ENCODE measurements around the gene DUSP22. TPM values are rescaled to one million over a fixed set of nuclear protein-coding genes. Genes with fewer than 3 reads are reported as not detected.
"Not testable (repeated sequence)": the region's sequence is repeated elsewhere in the genome, so short reads cannot be mapped to it uniquely, and the experiment has no call there.

The DUSP22 gene
- total RNA-seq, 1 donor = 43.4 TPM

DNA sequence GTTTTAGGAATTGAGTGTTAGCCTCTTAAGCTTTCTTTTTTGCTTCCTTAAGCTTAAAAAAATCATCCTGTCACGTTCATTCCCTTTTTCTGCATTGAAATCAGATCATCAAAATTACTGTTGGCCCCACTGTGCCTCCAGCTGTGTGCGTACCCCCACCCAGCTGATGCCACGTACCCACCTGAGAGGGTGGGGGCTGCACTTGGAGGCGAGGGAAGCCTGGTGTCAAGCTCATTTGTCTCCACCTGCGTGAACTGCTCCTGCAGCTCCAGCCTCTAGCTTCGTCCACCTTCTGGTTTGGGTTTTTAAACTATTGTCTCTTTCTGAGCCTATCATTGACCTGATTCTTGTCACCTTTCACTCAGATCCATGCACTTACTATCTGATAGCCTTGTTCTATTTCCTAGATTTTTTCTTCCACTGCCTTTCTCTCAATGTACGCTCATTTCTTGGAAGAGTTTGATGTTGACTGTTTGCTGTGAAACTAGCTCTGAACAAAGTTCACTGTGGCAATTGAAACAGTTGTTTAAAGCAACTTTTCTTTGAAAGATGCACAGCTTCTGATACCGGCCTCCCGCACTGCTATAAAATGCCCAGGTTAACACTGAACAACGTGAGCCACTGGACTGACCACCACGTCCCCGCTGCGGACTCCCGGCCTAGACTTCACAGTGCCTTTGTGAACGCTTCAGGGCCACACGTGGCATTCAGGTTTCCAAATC is 69.3 kb downstream of the DUSP22 start:
- DNase-seq (ENCODE audit: low read depth in 2 of 3, low spot score in 2 of 3) = no peak

DNA sequence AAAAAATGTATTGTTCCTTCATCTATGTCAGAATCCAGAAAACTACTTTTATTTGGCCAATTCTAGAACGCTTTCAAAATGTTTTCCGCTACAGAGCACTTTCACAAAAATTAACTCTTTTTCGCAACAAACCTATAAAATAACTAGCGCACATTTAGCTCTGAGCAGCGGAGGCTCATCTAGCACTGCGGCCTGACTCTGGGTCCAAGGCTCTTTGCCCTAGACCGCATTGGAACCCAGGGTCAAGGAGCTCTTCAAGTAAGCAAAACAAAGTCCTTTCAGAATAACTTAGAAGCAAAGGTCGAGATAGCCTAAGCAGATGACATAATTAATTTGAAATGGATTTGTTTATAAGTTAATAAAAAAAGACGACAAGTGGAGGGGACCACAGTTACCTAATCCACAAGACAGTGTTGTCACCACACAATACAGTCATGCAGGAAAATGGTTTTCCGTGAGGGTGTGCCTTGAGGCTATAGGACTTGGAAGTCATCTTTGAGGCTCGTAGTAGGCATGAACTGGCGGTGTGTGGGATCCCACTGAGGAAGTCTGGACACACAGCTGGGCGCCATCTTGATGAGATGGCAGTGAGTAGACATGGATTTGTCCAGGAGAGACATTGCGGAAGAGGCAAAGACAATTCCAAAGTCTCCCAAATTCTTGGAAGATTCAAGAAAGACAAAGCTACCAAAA is 70.1 kb downstream of the DUSP22 start:
- no peak for DNase-seq (ENCODE audit: low read depth in 2 of 3, low spot score in 2 of 3)

DNA sequence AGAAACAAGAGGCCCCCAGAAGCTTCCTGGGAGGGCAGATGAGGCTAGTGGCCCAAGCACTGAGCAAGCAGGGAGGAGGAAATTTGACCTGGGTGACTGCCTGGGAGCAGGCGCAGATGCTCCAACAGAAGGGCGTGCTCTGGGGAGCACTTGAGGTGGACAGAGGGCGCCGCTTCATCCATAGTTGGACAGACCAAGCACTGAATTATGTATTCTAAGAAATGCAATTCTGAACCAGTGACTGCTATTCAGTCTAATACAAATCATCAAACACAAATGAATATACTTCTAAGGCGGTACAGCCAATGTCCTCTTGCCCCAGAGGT is 70.6 kb downstream of the DUSP22 start:
- no peak for DNase-seq (ENCODE audit: low read depth in 2 of 3, low spot score in 2 of 3)

DNA sequence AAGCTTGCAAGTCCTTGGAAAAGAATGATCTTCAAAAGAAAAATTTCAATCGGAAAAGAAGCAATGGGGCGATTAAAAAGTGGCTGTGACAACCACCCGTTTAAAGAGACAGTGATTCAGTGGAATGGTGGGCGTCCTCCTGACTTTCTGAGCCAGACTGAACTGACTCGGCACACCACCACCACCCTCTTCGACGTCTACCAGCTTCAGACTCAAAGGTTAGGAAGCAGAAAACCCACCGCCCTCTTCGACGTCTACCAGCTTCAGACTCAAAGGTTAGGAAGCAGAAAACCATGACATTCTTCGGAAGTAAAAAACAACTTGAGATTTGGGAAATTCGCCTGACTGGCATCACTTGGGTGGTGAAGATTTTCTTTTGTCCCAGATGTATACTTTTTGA is 71.0 kb downstream of the DUSP22 start:
- DNase-seq (ENCODE audit: low read depth in 2 of 3, low spot score in 2 of 3) = no peak

DNA sequence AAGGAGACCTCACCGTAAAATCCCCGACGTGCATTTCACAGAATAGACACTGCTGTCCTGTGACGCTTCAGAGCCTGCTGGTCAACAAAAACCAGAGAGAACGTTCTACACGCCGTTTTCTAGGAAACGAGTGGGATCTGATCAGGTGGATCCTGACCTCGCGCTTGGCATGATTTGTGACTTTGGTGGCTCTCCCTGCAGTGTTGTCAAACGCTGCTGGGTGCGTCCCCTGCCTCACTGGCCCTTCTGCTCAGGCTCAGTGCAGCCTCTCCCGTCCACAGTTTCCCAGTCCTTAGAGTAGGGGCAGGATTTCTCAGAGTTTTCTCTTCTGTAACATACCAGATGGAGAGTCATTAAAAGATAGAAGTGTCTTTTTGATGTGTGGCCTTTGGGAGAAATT is 71.6 kb downstream of the DUSP22 start:
- no peak for DNase-seq (ENCODE audit: low read depth in 2 of 3, low spot score in 2 of 3)

DNA sequence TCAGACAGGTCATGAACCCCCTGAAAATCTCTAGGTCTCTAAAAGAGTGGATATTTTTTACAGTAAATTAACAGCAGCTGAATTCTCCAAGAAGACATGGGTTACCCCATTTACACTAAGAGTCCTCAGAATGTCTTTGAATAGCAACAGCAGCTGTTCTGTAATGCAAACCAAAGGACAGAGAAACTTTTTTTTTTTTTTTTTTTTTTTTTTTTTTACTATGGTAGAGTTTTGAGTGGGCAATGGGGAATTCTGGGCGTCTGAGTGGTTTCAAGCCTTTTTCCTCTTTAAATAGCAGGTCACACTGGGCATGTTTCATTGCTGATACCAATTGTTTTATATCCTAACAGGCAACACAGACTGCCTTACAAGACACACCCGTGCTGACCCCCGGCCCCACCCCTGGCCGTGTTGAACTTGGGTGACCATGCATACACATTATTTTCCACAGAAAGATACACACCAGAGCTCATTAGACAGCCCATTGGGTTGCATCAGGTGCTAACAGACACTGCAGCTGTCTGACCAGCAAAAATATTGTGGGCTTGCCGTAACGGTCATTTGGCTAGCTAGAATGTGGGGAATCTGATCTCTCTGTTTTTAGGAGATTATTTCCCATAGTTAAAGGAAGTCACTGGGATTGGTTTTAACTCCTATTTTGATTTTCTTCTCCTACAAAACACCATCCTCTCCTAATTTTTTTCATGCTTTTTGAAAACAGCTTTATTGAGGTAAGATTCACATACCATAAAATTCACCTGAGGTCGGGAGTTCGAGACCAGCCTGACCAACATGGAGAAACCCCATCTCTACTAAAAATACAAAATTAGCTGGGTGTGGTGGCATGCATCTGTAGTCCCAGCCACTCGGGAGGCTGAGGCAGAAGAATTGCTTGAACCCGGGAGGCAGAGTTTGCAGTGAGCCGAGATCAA is 72.6 kb downstream of the DUSP22 start:
- DNase-seq (ENCODE audit: low read depth in 2 of 3, low spot score in 2 of 3) = no peak

DNA sequence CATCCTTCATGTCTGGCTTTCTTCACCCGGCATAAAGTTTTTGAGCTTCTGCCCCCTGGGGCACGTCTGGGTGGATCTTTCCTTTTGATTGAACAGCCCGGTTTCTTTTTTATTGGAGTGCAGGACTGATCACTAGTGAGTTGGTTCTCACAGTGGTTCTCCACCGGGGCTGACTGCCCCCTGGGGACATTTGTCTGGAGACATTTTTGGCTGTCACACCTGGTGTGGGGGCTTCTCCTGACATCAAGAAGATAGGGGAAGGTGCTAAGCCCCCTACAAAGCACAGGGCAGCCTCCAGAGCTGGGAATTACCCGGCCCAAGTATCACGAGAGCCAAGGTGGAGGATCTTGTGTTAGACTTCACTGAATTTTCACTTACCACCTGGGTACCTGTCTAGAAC is 73.5 kb downstream of the DUSP22 start:
- DNase-seq (ENCODE audit: low read depth in 2 of 3, low spot score in 2 of 3) = no peak

DNA sequence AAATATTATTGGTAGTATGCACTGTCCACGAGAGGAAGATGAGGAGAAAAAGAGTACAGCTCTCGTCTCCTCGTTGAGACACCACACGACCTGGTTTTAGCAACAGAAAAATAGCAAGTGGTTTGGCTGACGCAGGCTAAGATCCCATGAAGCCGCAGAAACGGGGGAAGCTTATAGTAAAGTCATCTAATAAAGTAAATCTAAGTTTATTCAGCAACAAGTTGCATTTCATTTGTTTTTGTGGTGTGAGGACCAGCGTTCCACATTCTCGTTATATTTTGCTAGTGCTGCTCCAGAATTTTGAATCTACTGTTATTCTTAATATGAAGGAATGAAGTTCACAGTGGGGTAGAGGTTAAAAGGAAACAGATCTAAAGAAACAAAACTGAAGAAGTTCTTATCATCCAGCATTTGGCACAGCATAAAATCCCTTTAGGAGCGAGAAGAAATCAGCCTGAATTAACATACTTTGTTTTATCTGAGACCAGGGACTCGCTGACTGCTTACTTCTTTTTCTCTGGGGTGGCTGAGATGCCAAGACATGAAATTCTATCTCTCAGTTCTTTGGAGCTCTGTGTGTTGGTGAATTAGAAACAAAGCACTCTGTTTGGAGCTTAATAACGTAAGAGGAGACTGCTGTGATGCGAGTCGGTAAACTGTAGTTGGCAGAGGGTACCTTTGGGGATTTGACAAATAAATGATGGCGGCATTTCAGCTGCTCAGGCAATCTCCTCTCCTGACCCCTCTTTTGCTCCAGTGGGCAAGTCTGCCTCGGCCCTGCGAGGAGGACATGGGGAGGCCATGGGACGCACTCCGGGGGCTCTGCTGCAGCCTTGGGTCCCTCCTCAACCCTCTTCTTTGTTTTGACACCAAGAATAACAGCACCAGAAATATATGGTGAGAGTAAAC is 74.4 kb downstream of the DUSP22 start:
- no peak for DNase-seq (ENCODE audit: low read depth in 2 of 3, low spot score in 2 of 3)

DNA sequence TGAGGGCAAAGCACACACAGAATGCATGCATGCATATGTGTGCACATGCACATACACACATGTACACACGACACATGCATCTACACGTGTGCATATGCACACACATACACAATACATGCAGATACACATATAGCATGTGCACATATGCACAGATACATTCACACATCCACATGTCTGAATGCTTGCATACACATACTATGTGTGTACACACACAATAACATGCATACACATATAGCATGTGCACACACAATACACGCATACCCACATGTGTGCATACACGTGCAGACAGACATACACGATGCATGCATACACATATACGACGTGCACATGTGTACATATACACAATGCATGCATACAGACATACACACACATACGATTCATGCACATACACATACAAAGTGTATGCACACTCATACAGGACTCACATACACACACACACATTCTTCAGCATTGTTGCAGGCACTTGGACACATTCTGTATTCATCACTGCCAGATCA is 75.1 kb downstream of the DUSP22 start:
- no peak for DNase-seq (ENCODE audit: low read depth in 2 of 3, low spot score in 2 of 3)

DNA sequence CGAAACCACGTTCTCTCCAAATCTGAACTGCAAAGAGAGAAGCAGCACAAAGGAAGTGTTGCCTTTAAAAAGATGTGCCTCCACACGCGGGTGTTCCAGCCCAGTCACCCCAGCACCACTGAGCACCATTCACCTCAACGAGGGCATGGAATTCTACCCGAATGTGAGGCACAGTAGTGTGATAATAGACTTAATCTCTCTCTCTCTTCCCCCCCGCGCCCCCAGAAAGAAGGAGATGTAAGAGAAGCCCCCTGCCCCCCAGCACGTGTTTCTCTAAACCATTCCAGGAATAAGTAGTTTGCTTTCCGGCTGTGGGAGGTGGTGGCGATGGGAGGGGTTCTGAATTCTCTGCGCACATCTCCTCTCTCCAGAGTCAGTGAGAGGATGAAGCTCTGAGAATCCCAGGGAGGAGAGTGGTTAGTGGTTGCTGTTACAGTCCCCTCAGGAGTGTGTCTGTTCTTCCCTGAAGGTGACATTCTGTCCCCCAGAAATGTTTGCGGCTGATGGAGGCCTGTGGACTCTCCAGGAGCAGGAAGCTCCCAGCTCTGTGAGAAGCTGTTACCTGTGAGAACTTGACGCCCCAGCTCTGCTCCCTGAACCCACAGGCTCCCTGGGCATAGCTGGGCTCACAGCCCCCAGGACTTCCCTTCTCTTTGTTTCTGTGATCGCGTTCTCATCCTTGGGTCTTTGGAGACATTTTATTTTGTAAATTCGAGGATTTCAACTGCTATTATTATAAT is 75.8 kb downstream of the DUSP22 start:
- DNase-seq (ENCODE audit: low read depth in 2 of 3, low spot score in 2 of 3) = no peak

DNA sequence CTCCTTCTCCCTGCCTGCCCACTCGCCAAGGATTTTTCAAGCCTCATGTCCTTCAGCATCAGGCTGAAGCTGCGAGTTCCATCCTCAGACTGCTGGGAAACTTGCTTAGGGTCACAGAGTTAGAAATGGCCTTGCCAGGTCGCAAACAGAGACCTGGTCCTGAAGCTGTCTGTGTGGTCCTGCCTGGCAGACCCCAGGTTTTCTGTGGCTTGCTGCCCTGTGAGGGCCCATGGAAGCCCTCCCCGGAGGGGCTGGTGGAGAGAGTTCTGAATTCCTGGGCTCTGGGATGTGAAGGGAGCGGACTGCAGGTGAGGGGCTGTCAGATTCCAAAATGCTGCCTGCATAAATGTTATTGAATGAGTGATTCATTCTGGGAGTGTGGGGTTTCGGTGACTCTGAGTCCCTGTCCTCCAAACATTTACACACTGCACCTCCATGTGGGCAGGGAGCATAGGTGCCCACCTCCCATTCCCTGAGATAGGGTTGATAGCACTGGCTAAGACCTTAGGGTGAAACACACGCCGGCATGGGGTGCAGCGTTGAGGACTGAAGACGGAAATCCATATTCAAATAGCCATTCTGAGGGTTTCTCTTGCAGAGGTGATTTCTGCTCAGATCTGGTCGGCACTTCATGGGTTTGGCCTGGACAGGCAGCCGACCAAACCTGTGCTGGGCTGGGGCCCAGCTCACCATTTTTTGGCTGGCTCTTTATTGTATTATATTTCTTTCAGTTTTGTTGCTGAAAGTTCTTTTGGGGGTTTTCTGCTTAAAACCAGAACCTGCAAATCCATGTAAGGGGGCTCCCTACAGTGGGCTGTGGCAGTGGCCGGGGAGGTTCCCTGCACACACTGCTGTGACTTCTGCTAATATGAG is 77.5 kb downstream of the DUSP22 start:
- no peak for DNase-seq (ENCODE audit: low read depth in 2 of 3, low spot score in 2 of 3)

DNA sequence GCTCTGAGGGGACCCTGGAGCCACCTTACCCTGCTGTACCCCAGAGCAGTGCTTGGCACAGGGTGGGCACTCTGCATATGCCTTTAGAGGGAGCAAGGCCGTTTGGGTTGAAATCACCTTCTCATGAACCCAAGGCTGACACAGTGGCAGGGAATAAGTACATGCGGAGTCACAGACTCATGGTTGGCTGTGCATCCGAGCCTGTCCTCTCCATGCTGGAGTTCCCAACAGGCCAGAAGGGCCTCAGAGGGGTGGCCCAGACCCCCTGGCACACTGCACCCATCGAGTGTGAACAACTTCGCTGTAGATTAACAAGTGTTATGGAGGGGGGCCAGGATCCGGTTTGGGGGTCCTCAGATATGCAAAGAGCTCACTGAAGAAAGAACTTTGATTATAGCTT is 78.3 kb downstream of the DUSP22 start:
- DNase-seq (ENCODE audit: low read depth in 2 of 3, low spot score in 2 of 3) = no peak

DNA sequence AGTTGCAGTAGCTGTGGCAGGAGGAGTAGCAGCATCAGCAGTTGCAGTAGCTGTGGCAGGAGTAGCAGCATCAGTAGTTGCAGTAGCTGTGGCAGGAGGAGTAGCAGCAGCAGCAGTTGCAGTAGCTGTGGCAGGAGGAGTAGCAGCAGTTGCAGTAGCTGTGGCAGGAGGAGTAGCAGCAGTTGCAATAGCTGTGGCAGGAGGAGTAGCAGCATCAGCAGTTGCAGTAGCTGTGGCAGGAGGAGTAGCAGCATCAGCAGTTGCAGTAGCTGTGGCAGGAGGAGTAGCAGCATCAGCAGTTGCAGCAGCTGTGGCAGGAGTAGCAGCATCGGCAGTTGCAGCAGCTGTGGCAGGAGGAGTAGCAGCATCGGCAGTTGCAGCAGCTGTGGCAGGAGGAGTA is 79.6 kb downstream of the DUSP22 start:
- DNase-seq (ENCODE audit: low read depth in 2 of 3, low spot score in 2 of 3) = not testable (repeated sequence)

DNA sequence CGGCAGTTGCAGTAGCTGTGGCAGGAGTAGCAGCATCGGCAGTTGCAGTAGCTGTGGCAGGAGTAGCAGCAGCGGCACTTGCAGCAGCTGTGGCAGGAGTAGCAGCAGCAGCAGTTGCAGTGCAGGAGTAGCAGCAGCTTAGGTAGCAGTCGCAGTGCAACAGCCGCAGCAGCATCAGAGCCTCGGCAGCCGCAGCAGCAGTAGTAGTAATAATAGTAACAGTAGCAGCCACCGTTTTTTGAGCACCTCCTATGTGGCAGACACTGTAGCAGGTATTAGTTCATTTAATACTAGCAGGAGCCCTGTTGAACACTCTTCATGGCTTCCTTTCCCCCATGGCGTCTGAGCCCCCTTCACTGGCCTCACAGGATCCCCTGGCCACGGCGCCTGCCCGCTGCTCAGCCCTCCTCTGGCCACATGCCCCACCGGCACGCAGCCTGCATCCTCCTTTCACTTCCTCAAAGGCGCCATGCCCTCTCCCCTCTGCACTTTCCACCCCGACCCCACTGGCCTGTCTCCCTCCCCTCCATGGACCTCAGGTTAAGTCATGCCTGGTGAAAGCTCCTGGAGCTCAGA is 80.1 kb downstream of the DUSP22 start:
- no peak for DNase-seq (ENCODE audit: low read depth in 2 of 3, low spot score in 2 of 3)

DNA sequence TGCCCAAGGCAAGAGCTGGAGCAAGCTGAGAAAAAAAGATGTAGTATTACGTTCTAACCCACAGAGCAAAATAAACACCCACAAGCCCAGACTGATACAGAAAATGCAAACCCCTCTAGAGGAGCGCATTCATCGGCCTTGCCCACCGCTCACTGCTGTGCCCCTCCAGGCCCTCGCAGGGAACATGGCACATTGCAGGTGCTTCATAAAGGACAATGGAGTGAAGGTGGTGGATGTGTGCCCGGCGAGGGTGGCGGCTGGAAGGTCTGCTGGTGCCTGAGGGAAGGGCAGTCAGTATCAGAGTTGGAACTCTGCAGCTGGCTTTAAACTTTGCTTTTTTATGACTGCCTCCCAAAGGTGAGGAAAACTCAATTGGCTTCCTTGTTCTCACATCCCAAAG is 80.7 kb downstream of the DUSP22 start:
- DNase-seq (ENCODE audit: low read depth in 2 of 3, low spot score in 2 of 3) = no peak

DNA sequence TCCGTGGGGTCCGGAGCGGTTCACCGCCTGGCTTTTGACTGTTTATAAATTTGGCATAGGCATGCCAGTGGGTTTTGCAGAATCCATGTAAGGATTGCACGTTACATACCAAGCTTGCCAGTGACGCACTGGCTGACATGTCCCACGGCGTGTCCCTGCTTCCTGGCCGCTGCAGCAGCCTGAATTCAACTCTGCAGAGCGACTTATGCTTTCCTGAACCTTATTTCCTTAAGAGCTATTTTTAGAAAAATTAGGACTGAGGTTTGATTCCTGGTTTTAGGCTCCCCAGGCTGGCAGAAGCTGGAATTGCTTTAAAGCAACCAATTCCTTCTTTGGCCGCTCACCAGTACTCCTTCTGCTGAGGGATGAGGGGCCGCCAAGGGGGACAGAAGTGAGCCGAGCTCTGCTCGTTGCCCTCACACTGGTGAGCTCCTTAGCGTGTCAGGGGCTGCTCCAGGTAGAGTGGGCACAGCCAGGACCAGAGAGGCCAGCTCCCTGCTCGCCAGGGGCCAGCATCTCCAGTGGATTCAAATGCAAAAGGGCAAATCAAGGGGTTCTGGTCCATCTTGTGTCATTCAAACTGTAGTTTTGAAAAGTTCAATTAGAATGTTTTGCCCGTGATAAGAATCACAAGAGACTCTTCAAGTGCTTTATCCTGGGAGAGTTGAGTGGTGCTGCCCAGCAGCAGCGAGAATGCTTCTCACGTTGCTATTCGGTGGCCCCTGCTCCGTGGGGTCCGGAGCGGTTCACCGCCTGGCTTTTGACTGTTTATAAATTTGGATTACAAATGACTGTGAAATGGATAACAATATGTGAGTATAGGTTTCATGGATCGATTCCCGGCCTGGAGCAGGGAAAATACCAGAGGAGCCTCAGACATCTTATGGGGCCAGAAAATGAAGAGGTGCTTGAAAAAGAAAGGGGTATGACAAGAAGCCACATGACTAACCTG is 81.8 kb downstream of the DUSP22 start:
- DNase-seq (ENCODE audit: low read depth in 2 of 3, low spot score in 2 of 3) = no peak

DNA sequence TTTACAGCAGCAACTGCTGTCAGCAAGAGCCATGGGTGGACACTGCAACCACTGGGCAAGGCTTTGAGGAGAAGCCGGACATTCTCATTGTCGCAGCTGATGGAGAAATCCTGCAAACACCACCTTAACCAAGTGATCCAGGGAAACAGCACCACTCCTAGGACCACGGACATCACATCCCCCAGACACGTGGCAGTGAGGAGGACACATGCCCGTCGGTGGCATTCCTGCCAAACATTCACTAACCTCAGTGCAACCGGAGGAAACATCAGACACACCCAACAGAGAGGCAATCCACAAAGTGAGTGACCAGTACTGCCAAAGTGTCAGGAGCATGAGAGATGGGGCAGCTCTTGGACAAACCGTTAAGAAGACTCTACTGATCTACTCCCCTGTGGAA is 82.7 kb downstream of the DUSP22 start:
- DNase-seq (ENCODE audit: low read depth in 2 of 3, low spot score in 2 of 3) = no peak

All from hematopoietic multipotent progenitor cell (in vitro differentiated cells).